OCI-LY7 (cell line): ENCODE measurements around the gene FTHL17. TPM values are rescaled to one million over a fixed set of nuclear protein-coding genes. Genes with fewer than 3 reads are reported as not detected.

Source experiments
- BruUV-seq: library from RNA; stranded (reverse); fragments of 400-500 nt; replicated peaks from 2 replicates; lab custom pipeline; 2021; lab: Mats Ljungman, UMichigan
- CTCF ChIA-PET: fragments of 300-600 bp; sonication (Branson Sonifier 250); formaldehyde crosslinking; loops from one replicate; lab custom pipeline; 2022; ENCODE audit warnings: antibody characterized with exemption; ENCODE audit not compliant: unreplicated experiment; lab: Charles Lee
- POLR2A ChIA-PET: fragments of 300-600 bp; sonication (Branson Sonifier 250); formaldehyde crosslinking; loops from one replicate; lab custom pipeline; 2022; ENCODE audit warnings: antibody characterized with exemption; lab: Charles Lee
- DNase-seq: peaks from one replicate; pipeline ENCODE4 v3.0.0-alpha.2; 2015; ENCODE audit warnings: low spot score
- H2AFZ ChIP-seq: fragments of 200-600 bp; sonication (generic), shearing (Covaris generic); 2 replicates; pipeline ENCODE4 v1.6.1; 2014; ENCODE audit warnings: mild to moderate bottlenecking, antibody characterized with exemption, low read length, moderate library complexity
- H3K27ac ChIP-seq: fragments of 200-600 bp; sonication (generic); 2 replicates; pipeline ENCODE4 v1.5.1; 2014; ENCODE audit warnings: mixed run types, low read depth, mild to moderate bottlenecking, moderate library complexity, low read length, inconsistent platforms; ENCODE audit not compliant: poor library complexity, severe bottlenecking
- H3K36me3 ChIP-seq: fragments of 200-600 bp; sonication (generic); 2 replicates; pipeline ENCODE4 v1.6.1; 2014; ENCODE audit warnings: mild to moderate bottlenecking, antibody characterized with exemption, low read length, moderate library complexity, mixed read lengths; ENCODE audit not compliant: insufficient read depth
- H3K4me1 ChIP-seq: fragments of 200-600 bp; sonication (generic); 2 replicates; pipeline ENCODE4 v1.5.1; 2014; ENCODE audit warnings: mild to moderate bottlenecking, low read length; ENCODE audit not compliant: insufficient read depth, poor library complexity, severe bottlenecking
- H3K4me2 ChIP-seq: fragments of 200-600 bp; sonication (generic); 2 replicates; pipeline ENCODE4 v1.6.1; 2014; ENCODE audit warnings: mild to moderate bottlenecking, low read length
- H3K4me3 ChIP-seq: fragments of 200-600 bp; sonication (generic); 2 replicates; pipeline ENCODE4 v1.5.1; 2014; ENCODE audit warnings: mild to moderate bottlenecking, low read depth, low read length; ENCODE audit not compliant: poor library complexity, severe bottlenecking
- H3K79me2 ChIP-seq: fragments of 200-600 bp; sonication (generic); 2 replicates; pipeline ENCODE4 v1.6.1; 2016; ENCODE audit warnings: low read depth, mild to moderate bottlenecking, low read length, moderate library complexity, mixed read lengths; ENCODE audit not compliant: insufficient read depth
- H3K9me2 ChIP-seq: fragments of 200-600 bp; sonication (generic); 2 replicates; pipeline ENCODE4 v1.6.1; 2016; ENCODE audit warnings: mild to moderate bottlenecking, low read length, mixed read lengths; ENCODE audit not compliant: insufficient read depth
- H3K9me3 ChIP-seq: fragments of 200-600 bp; sonication (generic); 2 replicates; pipeline ENCODE4 v1.6.1; 2014; ENCODE audit warnings: mild to moderate bottlenecking, mixed run types, low read length, mixed read lengths
- H4K20me1 ChIP-seq: fragments of 200-600 bp; sonication (generic); 2 replicates; pipeline ENCODE4 v1.6.1; 2014; ENCODE audit warnings: mild to moderate bottlenecking, antibody characterized with exemption, low read length, moderate library complexity, mixed read lengths; ENCODE audit not compliant: insufficient read depth
- EZH2phosphoT487 ChIP-seq: fragments of 200-600 bp; sonication (generic); IDR thresholded peaks from 2 replicates; pipeline ENCODE4 v1.6.1; 2018; ENCODE audit warnings: low read depth, borderline replicate concordance, mild to moderate bottlenecking, mixed run types, antibody characterized with exemption, low read length, moderate library complexity, mixed read lengths
- intact Hi-C: fragments of 100-400 bp; cut with micrococcal nuclease; formaldehyde crosslinking; loops from one replicate; pipeline ENCODE4 v1.10.0; 2022; ENCODE audit not compliant: unreplicated experiment
- total RNA-seq, 2 experiments: library from RNA; depleted of rRNA in 1 of 2; stranded (reverse); fragments of >200 nt in 1 of 2; shearing (Covaris generic) in 1 of 2; gene quantifications; 2 replicates each; pipeline ENCODE4 v1.2.3, GENCODE V29; 2014 to 2022
- TF ChIP-seq, protein P1 (sequence below): fragments of 200-600 bp; sonication (generic); conservative IDR thresholded peaks from 2 replicates; pipeline ENCODE4 v1.5.1; 2014; ENCODE audit warnings: mild to moderate bottlenecking, antibody characterized with exemption, low read length, moderate library complexity, mixed read lengths

The FTHL17 gene
- total RNA-seq, 2 experiments from 2014 or later, result not detected

GRCh38 chrX:31027351-31027750, 44.5 kb downstream of the FTHL17 start:
- TF ChIP-seq, protein P1, sequence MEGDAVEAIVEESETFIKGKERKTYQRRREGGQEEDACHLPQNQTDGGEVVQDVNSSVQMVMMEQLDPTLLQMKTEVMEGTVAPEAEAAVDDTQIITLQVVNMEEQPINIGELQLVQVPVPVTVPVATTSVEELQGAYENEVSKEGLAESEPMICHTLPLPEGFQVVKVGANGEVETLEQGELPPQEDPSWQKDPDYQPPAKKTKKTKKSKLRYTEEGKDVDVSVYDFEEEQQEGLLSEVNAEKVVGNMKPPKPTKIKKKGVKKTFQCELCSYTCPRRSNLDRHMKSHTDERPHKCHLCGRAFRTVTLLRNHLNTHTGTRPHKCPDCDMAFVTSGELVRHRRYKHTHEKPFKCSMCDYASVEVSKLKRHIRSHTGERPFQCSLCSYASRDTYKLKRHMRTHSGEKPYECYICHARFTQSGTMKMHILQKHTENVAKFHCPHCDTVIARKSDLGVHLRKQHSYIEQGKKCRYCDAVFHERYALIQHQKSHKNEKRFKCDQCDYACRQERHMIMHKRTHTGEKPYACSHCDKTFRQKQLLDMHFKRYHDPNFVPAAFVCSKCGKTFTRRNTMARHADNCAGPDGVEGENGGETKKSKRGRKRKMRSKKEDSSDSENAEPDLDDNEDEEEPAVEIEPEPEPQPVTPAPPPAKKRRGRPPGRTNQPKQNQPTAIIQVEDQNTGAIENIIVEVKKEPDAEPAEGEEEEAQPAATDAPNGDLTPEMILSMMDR, result no peak
- TF ChIP-seq EZH2phosphoT487, result no peak
- no peaks in the 10 kb centered on the region for H3K4me1 ChIP-seq
- no peak overlapping the region for H3K27ac ChIP-seq
- no peak for DNase-seq
- CTCF ChIA-PET, result no interaction called here
- no peaks in the 10 kb centered on the region for H3K9me3 ChIP-seq
- BruUV-seq, result no TSS peak
- H3K9me2 ChIP-seq, result no peaks in the 10 kb centered on the region
- H3K36me3 ChIP-seq, result no peaks in the 10 kb centered on the region
- no peak overlapping the region for H3K4me2 ChIP-seq
- POLR2A ChIA-PET, result no interaction called here
- no peak overlapping the region for H3K4me3 ChIP-seq
- H3K79me2 ChIP-seq, result no peaks in the 10 kb centered on the region
- H2AFZ ChIP-seq, result no peak overlapping the region
- H4K20me1 ChIP-seq, result no peaks in the 10 kb centered on the region
- intact Hi-C loops, result no loop called here

GRCh38 chrX:31024866-31025265, 47.0 kb downstream of the FTHL17 start:
- Histone ChIP-seq H3K36me3 (no peaks in the 10 kb centered on the region), H3K9me2 (no peaks in the 10 kb centered on the region), H4K20me1 (no peaks in the 10 kb centered on the region), H3K9me3 (no peaks in the 10 kb centered on the region), H3K4me3 (no peak overlapping the region), H3K79me2 (no peaks in the 10 kb centered on the region), H3K4me2 (no peak overlapping the region), H3K4me1 (no peaks in the 10 kb centered on the region), H3K27ac (no peak overlapping the region), H2AFZ (no peak overlapping the region)
- ChIA-PET POLR2A (no interaction called here), CTCF (no interaction called here)
- TF ChIP-seq, protein P1, result no peak
- no peak for TF ChIP-seq EZH2phosphoT487
- DNase-seq, result no peak
- intact Hi-C loops, result no loop called here
- no TSS peak for BruUV-seq

DNA sequence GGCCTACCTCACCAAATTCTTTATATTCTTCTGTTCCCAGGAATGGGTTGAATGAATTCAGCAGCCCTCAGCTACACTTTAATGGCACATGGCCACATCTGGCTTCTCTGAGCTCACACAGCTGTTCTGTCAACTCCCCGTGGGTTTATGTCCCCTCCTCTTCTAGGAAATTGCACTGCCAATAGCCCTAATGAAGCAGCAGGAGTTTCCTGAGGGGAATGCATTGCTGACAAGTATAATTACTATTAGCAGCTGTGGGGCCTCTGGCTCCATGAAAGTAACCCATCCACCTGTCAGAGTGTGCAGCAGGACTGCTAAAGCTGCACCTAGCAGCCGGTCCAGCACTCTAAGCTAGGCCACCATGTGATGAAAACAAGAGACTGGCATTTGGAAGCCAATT, 50.3 kb downstream of the FTHL17 start:
- Histone ChIP-seq H3K27ac (no peak overlapping the region), H4K20me1 (no peaks in the 10 kb centered on the region), H3K4me2 (no peak overlapping the region), H2AFZ (no peak overlapping the region), H3K4me1 (no peaks in the 10 kb centered on the region), H3K36me3 (no peaks in the 10 kb centered on the region), H3K9me2 (no peaks in the 10 kb centered on the region), H3K9me3 (no peaks in the 10 kb centered on the region), H3K4me3 (no peak overlapping the region), H3K79me2 (no peaks in the 10 kb centered on the region)
- CTCF ChIA-PET, result no interaction called here
- TF ChIP-seq EZH2phosphoT487, result no peak
- TF ChIP-seq, protein P1, result no peak
- no TSS peak for BruUV-seq
- POLR2A ChIA-PET, result no interaction called here
- intact Hi-C loops, result no loop called here
- DNase-seq, result no peak

Other genes starting within 250 kb of the FTHL17 start
- gene TAB3, start 182.8 kb downstream of the FTHL17 start, total RNA-seq (2014; rRNA removed; shearing (Covaris generic)), result 10.3 and 13.8 TPM in 2 replicates
- gene TAB3, start 182.8 kb downstream of the FTHL17 start, total RNA-seq (2022), result 14.6 and 17.2 TPM in 2 replicates